Tibial artery (tissue), 4 donors: ENCODE measurements around the gene VKORC1L1.
"Not testable (repeated sequence)": the region's sequence is repeated elsewhere in the genome, so short reads cannot be mapped to it uniquely, and the experiment has no call there.

Experiments
- DNase-seq, 2 donors: peaks; one replicate each; pipeline ENCODE4 v3.0.0-alpha.2; 2019
- H3K27ac ChIP-seq, 2 donors: fragments of 200-600 bp; sonication (generic) in 1 of 2; 1 replicate in 1 of 2; 2 replicates in 1 of 2; pipeline ENCODE4 v1.5.1; 2018 to 2019; ENCODE audit warnings: mild to moderate bottlenecking in 1 of 2
- H3K27me3 ChIP-seq, 2 donors: fragments of 200-600 bp; sonication (generic) in 1 of 2; one replicate each; pipeline versions ENCODE4 v1.5.1 to v1.6.0; 2016 to 2019
- H3K36me3 ChIP-seq, 3 donors: fragments of 200-600 bp; sonication (generic) in 2 of 3; one replicate each; pipeline ENCODE4 v1.5.1; 2016 to 2019; ENCODE audit warnings: mild to moderate bottlenecking in 2 of 3
- H3K4me1 ChIP-seq, 4 donors: fragments of 200-600 bp; sonication (generic) in 2 of 4; 1 replicate in 3 of 4; 2 replicates in 1 of 4; pipeline ENCODE4 v1.5.1; 2016 to 2019
- H3K4me3 ChIP-seq, 2 donors: fragments of 200-600 bp; sonication (generic) in 1 of 2; 1 replicate in 1 of 2; 2 replicates in 1 of 2; pipeline ENCODE4 v1.5.1; 2018 to 2019; ENCODE audit warnings: mild to moderate bottlenecking in 2 of 2
- H3K9me3 ChIP-seq, 3 donors: fragments of 200-600 bp; sonication (generic) in 1 of 3; one replicate each; pipeline ENCODE4 v1.5.1; 2016 to 2019
- CTCF ChIP-seq, 2 experiments: fragments of 200-600 bp in 1 of 2; fragments of 450-650 bp in 1 of 2; IDR thresholded peaks; one replicate each; pipeline ENCODE4 v1.5.1; 2017 to 2019; ENCODE audit warnings: antibody characterized with exemption in 2 of 2, mild to moderate bottlenecking in 1 of 2, moderate library complexity in 1 of 2
- intact Hi-C: fragments of 100-400 bp; cut with DNase I; formaldehyde crosslinking; loops from one replicate; pipeline ENCODE4 v1.15.0; 2023; ENCODE audit warnings: low total_unique reads

Gene VKORC1L1

GRCh38 chr7:65960351-65961074, 87.6 kb downstream of the VKORC1L1 start:
- DNase-seq: peak in 1 of 2 donors; percentile 32
- Histone ChIP-seq H3K36me3 (peaks cover 56 to 96% (median 70%) of the 10 kb centered on the region in 3 donors), H3K9me3 (no peaks in the 10 kb centered on the region), H3K4me3 (no peak overlapping the region), H3K4me1 (no peaks in the 10 kb centered on the region), H3K27me3 (no peaks in the 10 kb centered on the region), H3K27ac (no peak overlapping the region)
- no peak for TF ChIP-seq CTCF (IDR thresholded peaks at IDR 0.05)
- intact Hi-C loops: no loop called here

- intact Hi-C loops: no loop called here
- peaks cover 68 to 96% (median 81%) of the 10 kb centered on the region in 3 donors for H3K36me3 ChIP-seq
- no peak overlapping the region for H3K4me3 ChIP-seq
- peak in 1 of 2 donors; percentile 46 for DNase-seq
- no peak overlapping the region for H3K27ac ChIP-seq
- no peaks in the 10 kb centered on the region for H3K27me3 ChIP-seq
- no peaks in the 10 kb centered on the region for H3K9me3 ChIP-seq
- TF ChIP-seq CTCF (IDR thresholded peaks at IDR 0.05): no peak
- no peaks in the 10 kb centered on the region for H3K4me1 ChIP-seq
Measured at GRCh38 chr7:65962033-65962432, 89.2 kb downstream of the VKORC1L1 start.

DNA sequence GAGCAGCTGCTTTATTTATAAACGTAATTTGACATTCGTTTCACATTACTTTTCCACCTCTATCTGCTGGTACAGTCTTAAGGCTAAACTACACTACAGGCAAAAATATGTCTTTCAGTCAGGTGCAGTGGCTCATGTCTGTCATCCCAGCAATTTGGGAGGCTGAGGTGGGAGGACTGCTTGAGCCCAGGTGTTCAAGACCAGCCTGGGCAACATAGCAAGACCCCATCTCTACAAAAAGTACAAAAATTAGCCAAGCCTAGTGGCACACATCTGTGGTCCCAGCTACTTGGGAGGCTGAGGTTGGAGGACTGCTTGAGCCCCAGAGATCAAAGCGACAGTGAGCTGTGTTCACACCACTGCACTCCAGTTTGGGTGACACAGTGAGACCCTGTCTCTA, 91.8 kb downstream of the VKORC1L1 start:
- not testable (repeated sequence) for DNase-seq

DNA sequence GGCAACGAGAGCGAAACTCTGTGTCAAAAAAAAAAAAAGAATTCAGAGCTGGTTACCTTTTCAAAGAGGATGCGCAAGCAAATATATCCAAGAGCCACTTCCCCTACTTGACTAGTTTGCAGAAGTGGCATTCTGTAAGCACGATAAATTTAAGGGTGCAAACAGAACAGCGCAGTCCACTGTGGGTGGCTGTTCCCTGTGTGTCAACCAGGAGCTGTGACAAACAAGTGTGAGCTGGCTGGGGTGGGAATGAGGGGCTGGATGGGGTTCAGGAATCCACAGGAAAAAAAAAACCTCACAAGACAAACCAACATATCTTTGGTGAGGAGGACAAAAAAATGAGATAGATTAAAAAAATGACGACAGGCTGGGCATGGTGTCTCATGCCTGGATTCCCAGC, 93.3 kb downstream of the VKORC1L1 start:
- H3K4me3 ChIP-seq: no peak overlapping the region
- no peaks in the 10 kb centered on the region for H3K27me3 ChIP-seq
- TF ChIP-seq CTCF (IDR thresholded peaks at IDR 0.05): no peak
- intact Hi-C loops: no loop called here
- peaks cover 86 to 100% (median 97%) of the 10 kb centered on the region in 3 donors for H3K36me3 ChIP-seq
- DNase-seq: peak in 1 of 2 donors; percentile 9
- H3K27ac ChIP-seq: no peak overlapping the region
- no peaks in the 10 kb centered on the region for H3K4me1 ChIP-seq
- no peaks in the 10 kb centered on the region for H3K9me3 ChIP-seq

More for the DNA sequence above, 91.8 kb downstream of the VKORC1L1 start:
- H3K4me3 ChIP-seq, H3K9me3 ChIP-seq, intact Hi-C loops, H3K27me3 ChIP-seq, H3K27ac ChIP-seq, H3K4me1 ChIP-seq: not testable (repeated sequence)
- peaks cover 84 to 100% (median 97%) of the 10 kb centered on the region in 3 donors for H3K36me3 ChIP-seq

GRCh38 chr7:65967361-65968155, 94.7 kb downstream of the VKORC1L1 start:
- Histone ChIP-seq H3K27ac (no peak overlapping the region), H3K4me1 (no peaks in the 10 kb centered on the region), H3K9me3 (no peaks in the 10 kb centered on the region), H3K4me3 (no peak overlapping the region), H3K36me3 (peaks cover 93 to 100% (median 98%) of the 10 kb centered on the region in 3 donors), H3K27me3 (no peaks in the 10 kb centered on the region)
- no peak for TF ChIP-seq CTCF (IDR thresholded peaks at IDR 0.05)
- intact Hi-C loops: no loop called here
- peak in 1 of 2 donors; percentile 39 for DNase-seq
